CD4-positive, alpha-beta T cell (primary cell): ENCODE data around the gene NELFA. TPM values are rescaled to one million over a fixed set of nuclear protein-coding genes. Genes with fewer than 3 reads are reported as not detected.

Experiments used
- ATAC-seq: fragments of 200-7000 bp; cut with Tn5 transposase; one replicate; pipeline ENCODE4 v1.10.0; 2022; ENCODE audit warnings: mild to moderate bottlenecking; ENCODE audit not compliant: poor library complexity
- CTCF ChIA-PET: fragments of 350-600 bp; sonication (Branson Sonifier 250); formaldehyde crosslinking; loops from one replicate; lab custom pipeline; 2021; ENCODE audit warnings: antibody characterized with exemption, inconsistent platforms; lab: Charles Lee
- POLR2A ChIA-PET: fragments of 350-600 bp; sonication (Branson Sonifier 250); formaldehyde crosslinking; loops from one replicate; lab custom pipeline; 2021; ENCODE audit warnings: antibody characterized with exemption, inconsistent platforms; lab: Charles Lee
- DNase-seq, 14 experiments: peaks; one replicate each; pipeline ENCODE4 v3.0.0-alpha.2; 2013 to 2020; ENCODE audit warnings: mixed read lengths in 2 of 14
- H3K27ac ChIP-seq, 2 donors: one replicate each; pipeline versions ENCODE4 v1.5.1 to v1.7.0; 2013; ENCODE audit warnings: low read length in 2 of 2, low read depth in 1 of 2, mild to moderate bottlenecking in 1 of 2
- H3K27me3 ChIP-seq, 2 experiments: 1 replicate in 1 of 2; 2 replicates in 1 of 2; pipeline versions ENCODE4 v1.6.1 to v1.7.0; 2013; ENCODE audit warnings: low read length in 2 of 2, control low read depth in 1 of 2, mild to moderate bottlenecking in 1 of 2, moderate library complexity in 1 of 2; ENCODE audit not compliant: insufficient read depth in 2 of 2, control insufficient read depth in 1 of 2
- H3K36me3 ChIP-seq: one replicate; pipeline ENCODE4 v1.6.1; 2013; ENCODE audit warnings: low read length, control low read depth; ENCODE audit not compliant: insufficient read depth
- H3K4me1 ChIP-seq: one replicate; pipeline ENCODE4 v1.6.1; 2013; ENCODE audit warnings: low read length, control low read depth; ENCODE audit not compliant: insufficient read depth
- H3K4me3 ChIP-seq: one replicate; pipeline ENCODE4 v1.5.1; 2013; ENCODE audit warnings: mild to moderate bottlenecking, low read length, moderate library complexity
- H3K9me3 ChIP-seq, 2 experiments: 1 replicate in 1 of 2; 2 replicates in 1 of 2; pipeline versions ENCODE4 v1.6.1 to v1.7.0; 2013; ENCODE audit warnings: low read length in 2 of 2, mild to moderate bottlenecking in 2 of 2, control low read depth in 1 of 2, moderate library complexity in 1 of 2; ENCODE audit not compliant: control insufficient read depth in 1 of 2, insufficient read depth in 1 of 2
- H3K27ac Mint-ChIP-seq: one replicate; pipeline ENCODE4 v1.8.0; 2020; ENCODE audit warnings: mixed read lengths
- H3K27me3 Mint-ChIP-seq: one replicate; pipeline ENCODE4 v1.8.0; 2021; ENCODE audit warnings: mixed read lengths
- H3K36me3 Mint-ChIP-seq: one replicate; pipeline ENCODE4 v1.8.0; 2021; ENCODE audit warnings: low read depth, mixed read lengths
- H3K4me1 Mint-ChIP-seq: one replicate; pipeline ENCODE4 v1.8.0; 2021; ENCODE audit warnings: low read depth, mixed read lengths
- H3K4me3 Mint-ChIP-seq: one replicate; pipeline ENCODE4 v1.8.0; 2020; ENCODE audit warnings: mild to moderate bottlenecking, mixed read lengths
- H3K9me3 Mint-ChIP-seq: one replicate; pipeline ENCODE4 v1.8.0; 2020; ENCODE audit warnings: mixed read lengths
- intact Hi-C, 2 experiments: fragments of 100-400 bp; cut with DNase I in 1 of 2; cut with micrococcal nuclease in 1 of 2; formaldehyde crosslinking; loops; one replicate each; pipeline versions ENCODE4 v1.15.1 to v1.9.0; 2023 to 2025; cut with DNase I, micrococcal nuclease
- total RNA-seq, 174 experiments: library from RNA in 2 of 174; stranded (reverse) in 2 of 174; gene quantifications; one replicate each; pipeline ENCODE4 v1.2.3 and lab custom pipeline; 2021 to 2026
- TF ChIP-seq, protein P1 (sequence below): fragments of 200-600 bp; IDR thresholded peaks from one replicate; pipeline ENCODE4 v1.8.0; 2022; ENCODE audit warnings: antibody characterized with exemption, mild to moderate bottlenecking

Gene NELFA
- total RNA-seq, 2 experiments from 2014 or later = 39.9 to 40.1 TPM

DNA sequence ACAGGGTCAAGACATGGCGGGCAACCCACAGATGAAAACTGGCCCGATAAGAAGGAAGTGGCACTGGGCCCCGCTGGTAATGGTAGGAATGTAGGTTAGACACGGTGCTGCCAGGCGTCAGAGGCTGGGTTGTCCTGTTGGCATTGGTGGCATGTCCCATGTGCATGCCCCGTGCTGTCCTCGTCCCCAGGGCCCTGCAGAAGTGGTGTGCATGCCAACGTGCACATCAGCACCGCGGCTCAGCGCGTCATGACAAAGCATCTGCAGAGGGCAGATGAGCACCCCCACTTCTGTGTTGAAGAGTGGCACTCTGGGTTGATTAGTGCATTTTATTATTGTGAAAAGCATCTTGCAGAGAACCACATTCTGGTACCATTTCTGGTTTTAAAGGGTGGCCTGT, 35.6 kb downstream of the NELFA start:
- ATAC-seq (no peak), DNase-seq (peak in 1 of 14 experiments; percentile 17)
- POLR2A ChIA-PET = no interaction called here
- Mint-ChIP-seq H3K4me1 (no peaks in the 10 kb centered on the region), H3K27ac (no peak overlapping the region), H3K27me3 (no peaks in the 10 kb centered on the region), H3K36me3 (peaks cover 62% of the 10 kb centered on the region), H3K9me3 (no peaks in the 10 kb centered on the region), H3K4me3 (no peak overlapping the region)
- Histone ChIP-seq H3K27me3 (no peaks in the 10 kb centered on the region), H3K4me3 (no peak overlapping the region), H3K9me3 (no peaks in the 10 kb centered on the region), H3K27ac (no peak overlapping the region), H3K4me1 (no peaks in the 10 kb centered on the region), H3K36me3 (peaks cover 44% of the 10 kb centered on the region)
- intact Hi-C loops = no loop called here
- CTCF ChIA-PET = no interaction called here
- TF ChIP-seq, protein P1, sequence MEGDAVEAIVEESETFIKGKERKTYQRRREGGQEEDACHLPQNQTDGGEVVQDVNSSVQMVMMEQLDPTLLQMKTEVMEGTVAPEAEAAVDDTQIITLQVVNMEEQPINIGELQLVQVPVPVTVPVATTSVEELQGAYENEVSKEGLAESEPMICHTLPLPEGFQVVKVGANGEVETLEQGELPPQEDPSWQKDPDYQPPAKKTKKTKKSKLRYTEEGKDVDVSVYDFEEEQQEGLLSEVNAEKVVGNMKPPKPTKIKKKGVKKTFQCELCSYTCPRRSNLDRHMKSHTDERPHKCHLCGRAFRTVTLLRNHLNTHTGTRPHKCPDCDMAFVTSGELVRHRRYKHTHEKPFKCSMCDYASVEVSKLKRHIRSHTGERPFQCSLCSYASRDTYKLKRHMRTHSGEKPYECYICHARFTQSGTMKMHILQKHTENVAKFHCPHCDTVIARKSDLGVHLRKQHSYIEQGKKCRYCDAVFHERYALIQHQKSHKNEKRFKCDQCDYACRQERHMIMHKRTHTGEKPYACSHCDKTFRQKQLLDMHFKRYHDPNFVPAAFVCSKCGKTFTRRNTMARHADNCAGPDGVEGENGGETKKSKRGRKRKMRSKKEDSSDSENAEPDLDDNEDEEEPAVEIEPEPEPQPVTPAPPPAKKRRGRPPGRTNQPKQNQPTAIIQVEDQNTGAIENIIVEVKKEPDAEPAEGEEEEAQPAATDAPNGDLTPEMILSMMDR = no peak

DNA sequence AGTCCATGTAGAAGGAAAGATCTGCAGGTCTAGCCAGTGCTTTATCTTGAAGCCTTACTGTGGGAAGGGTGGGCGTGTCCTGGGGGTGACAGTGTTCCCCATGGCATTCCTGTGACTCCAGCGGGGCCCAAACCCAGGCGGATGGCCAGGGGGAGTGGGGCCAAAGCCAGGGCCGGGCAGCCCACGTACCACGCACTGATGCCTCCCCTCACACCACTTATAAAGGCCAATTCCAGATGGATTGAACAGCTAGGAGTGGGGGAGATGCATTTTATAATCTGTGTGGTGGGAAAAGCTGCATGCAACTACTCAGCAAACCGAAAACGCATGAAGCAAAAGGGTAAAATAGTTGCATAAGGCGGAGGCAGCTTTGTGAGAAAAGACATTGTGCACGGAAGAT, 36.4 kb downstream of the NELFA start:
- Histone ChIP-seq H3K27me3 (no peaks in the 10 kb centered on the region), H3K27ac (no peak overlapping the region), H3K9me3 (no peaks in the 10 kb centered on the region), H3K4me3 (no peak overlapping the region), H3K36me3 (peaks cover 39% of the 10 kb centered on the region), H3K4me1 (no peaks in the 10 kb centered on the region)
- DNase-seq (no peak), ATAC-seq (no peak)
- no peak overlapping the region for H3K27ac Mint-ChIP-seq
- H3K9me3 Mint-ChIP-seq = no peaks in the 10 kb centered on the region
- no peaks in the 10 kb centered on the region for H3K27me3 Mint-ChIP-seq
- H3K4me1 Mint-ChIP-seq = no peaks in the 10 kb centered on the region
- no peak overlapping the region for H3K4me3 Mint-ChIP-seq
- TF ChIP-seq, protein P1 = no peak
- ChIA-PET CTCF (no interaction called here), POLR2A (no interaction called here)
- intact Hi-C loops = no loop called here
- H3K36me3 Mint-ChIP-seq = peaks cover 59% of the 10 kb centered on the region

- Histone ChIP-seq H3K36me3 (peaks cover 33% of the 10 kb centered on the region), H3K27ac (no peak overlapping the region), H3K27me3 (no peaks in the 10 kb centered on the region), H3K4me1 (no peaks in the 10 kb centered on the region), H3K9me3 (no peaks in the 10 kb centered on the region), H3K4me3 (no peak overlapping the region)
- Mint-ChIP-seq H3K4me1 (no peaks in the 10 kb centered on the region), H3K36me3 (peaks cover 59% of the 10 kb centered on the region), H3K27ac (no peak overlapping the region), H3K27me3 (no peaks in the 10 kb centered on the region), H3K4me3 (no peak overlapping the region), H3K9me3 (no peaks in the 10 kb centered on the region)
- intact Hi-C loops = no loop called here
- ATAC-seq (no peak), DNase-seq (no peak)
- ChIA-PET POLR2A (no interaction called here), CTCF (no interaction called here)
- TF ChIP-seq, protein P1 = no peak
These were observed 37.1 kb downstream of the NELFA start for GRCh38 chr4:1971456-1972200.
